Tibial nerve (tissue), 4 donors: ENCODE measurements around the gene RMND5B. TPM values are rescaled to one million over a fixed set of nuclear protein-coding genes. Genes with fewer than 3 reads are reported as not detected.

Experiments used
- DNase-seq, 2 donors: peaks; one replicate each; pipeline ENCODE4 v3.0.0-alpha.2; 2019; ENCODE audit warnings: low spot score in 2 of 2
- H3K27ac ChIP-seq, 4 donors: fragments of 200-600 bp; sonication (generic) in 3 of 4; one replicate each; pipeline ENCODE4 v1.5.1; 2017 to 2019; ENCODE audit warnings: mild to moderate bottlenecking in 1 of 4
- H3K27me3 ChIP-seq, 2 donors: fragments of 200-600 bp; sonication (generic) in 1 of 2; one replicate each; pipeline versions ENCODE4 v1.5.1 to v1.6.0; 2017 to 2019
- H3K36me3 ChIP-seq, 3 donors: fragments of 200-600 bp; sonication (generic); one replicate each; pipeline ENCODE4 v1.5.1; 2018 to 2019
- H3K4me1 ChIP-seq, 4 donors: fragments of 200-600 bp; sonication (generic) in 3 of 4; one replicate each; pipeline ENCODE4 v1.5.1; 2017 to 2019
- H3K4me3 ChIP-seq, 4 donors: fragments of 200-600 bp; sonication (generic) in 3 of 4; one replicate each; pipeline ENCODE4 v1.5.1; 2017 to 2019; ENCODE audit warnings: mild to moderate bottlenecking in 1 of 4, moderate library complexity in 1 of 4
- H3K9me3 ChIP-seq, 4 donors: fragments of 200-600 bp; sonication (generic) in 3 of 4; one replicate each; pipeline ENCODE4 v1.5.1; 2017 to 2019
- EP300 ChIP-seq, 2 donors: sonication (generic); formaldehyde crosslinking; IDR thresholded peaks; one replicate each; pipeline ENCODE4 v1.6.1; 2017; ENCODE audit warnings: antibody characterized with exemption in 2 of 2, mild to moderate bottlenecking in 1 of 2
- POLR2A ChIP-seq, 2 donors: fragments of 450-650 bp; IDR thresholded peaks; one replicate each; pipeline ENCODE4 v1.6.1; 2017; ENCODE audit warnings: antibody characterized with exemption in 2 of 2, mild to moderate bottlenecking in 2 of 2, moderate library complexity in 2 of 2
- WGBS, 2 donors: methylation state at CpG; one replicate each; pipeline ENCODE4 v1.1.5; 2018; 5-methylcytosine and 5-hydroxymethylcytosine counted together
- total RNA-seq, 4 donors: library from RNA; depleted of rRNA; stranded (reverse); fragments of >200 nt; gene quantifications; one replicate each; pipeline ENCODE4 v1.1.0, GENCODE V29; 2016
- TF ChIP-seq, protein P1 (sequence below), 5 experiments: fragments of 200-600 bp in 3 of 5; fragments of 450-650 bp in 2 of 5; sonication (generic) in 3 of 5; IDR thresholded peaks; one replicate each; pipeline ENCODE4 v1.5.1; 2016 to 2019; ENCODE audit warnings: antibody characterized with exemption in 5 of 5, mild to moderate bottlenecking in 3 of 5, moderate library complexity in 2 of 5

RMND5B gene
- total RNA-seq, 4 donors from 2014 or later: 43.1 to 58.8 (median 53.0) TPM

DNA sequence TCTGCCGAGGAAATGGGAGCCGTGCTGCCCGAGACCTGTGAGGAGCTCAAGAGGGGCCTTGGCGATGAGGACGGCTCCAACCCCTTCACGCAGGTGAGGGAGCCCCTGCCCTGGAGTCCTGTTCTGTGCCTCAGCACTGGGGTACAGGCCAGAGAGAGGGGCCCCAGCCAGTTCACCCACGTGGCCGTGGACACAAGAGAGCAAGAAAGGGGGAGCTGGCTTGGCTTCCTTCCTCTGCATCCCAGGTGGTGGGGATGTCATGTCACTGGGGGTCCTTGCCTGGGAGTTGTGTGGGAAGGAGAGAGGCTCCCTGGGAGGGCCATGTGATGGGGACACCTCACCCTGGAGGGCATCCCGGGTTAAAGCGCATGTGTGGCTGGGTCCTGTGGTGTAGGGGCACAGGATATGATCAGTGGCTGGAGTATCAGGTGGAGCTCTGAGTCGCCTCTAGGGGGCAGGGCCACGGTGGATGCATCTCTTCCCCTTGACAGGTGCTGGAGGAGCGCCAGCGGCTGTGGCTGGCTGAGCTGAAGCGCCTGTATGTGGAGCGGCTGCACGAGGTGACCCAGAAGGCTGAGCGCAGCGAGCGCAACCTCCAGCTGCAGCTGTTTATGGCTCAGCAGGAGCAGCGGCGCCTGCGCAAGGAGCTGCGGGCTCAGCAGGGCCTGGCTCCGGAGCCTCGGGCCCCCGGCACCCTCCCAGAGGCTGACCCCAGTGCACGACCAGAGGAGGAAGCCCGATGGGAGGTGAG, 10.0 kb upstream of the RMND5B start:
- peak; percentile 21 to 40 for DNase-seq

DNA sequence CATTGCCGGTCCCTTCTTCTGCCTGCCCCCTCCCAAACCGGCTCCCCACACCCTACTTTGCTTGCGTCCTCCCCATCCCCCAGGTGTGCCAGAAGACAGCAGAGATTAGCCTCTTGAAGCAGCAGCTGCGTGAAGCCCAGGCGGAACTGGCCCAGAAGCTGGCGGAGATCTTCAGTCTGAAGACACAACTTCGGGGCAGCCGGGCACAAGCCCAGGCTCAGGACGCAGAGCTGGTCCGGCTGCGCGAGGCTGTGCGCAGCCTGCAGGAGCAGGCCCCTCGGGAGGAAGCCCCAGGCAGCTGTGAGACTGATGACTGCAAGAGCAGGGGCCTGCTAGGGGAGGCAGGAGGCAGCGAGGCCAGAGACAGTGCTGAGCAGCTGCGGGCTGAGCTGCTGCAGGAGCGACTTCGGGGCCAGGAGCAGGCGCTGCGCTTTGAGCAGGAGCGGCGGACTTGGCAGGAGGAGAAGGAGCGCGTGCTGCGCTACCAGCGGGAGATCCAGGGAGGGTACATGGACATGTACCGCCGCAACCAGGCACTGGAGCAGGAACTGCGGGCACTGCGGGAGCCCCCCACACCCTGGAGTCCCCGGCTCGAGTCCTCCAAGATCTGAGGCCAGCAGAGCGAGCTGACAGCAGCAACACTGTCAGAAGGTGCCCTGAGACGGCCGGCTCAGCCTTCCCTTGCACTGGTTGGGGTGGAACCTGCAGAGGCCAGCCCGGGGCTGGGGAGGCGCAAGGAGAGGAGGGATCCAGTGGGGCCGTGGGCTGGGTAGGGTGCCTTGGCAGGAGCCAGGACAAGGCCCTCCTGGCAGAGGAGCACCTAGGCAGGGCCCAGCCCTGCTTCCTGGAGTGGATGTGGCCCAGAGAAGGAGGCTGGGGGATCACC, 9.2 kb upstream of the RMND5B start:
- Histone ChIP-seq H3K9me3 (no peaks in the 10 kb centered on the region), H3K4me3 (peak overlapping the region in 2 of 4 donors; percentile 18 to 28), H3K36me3 (no peaks in the 10 kb centered on the region), H3K27me3 (peaks cover 0 to 56% of the 10 kb centered on the region in 2 donors), H3K4me1 (peaks cover 0 to 19% (median 8%) of the 10 kb centered on the region in 4 donors), H3K27ac (no peak overlapping the region)
- WGBS, 2 donors: 63 to 78% methylated on average over 38 of the region's 38 CpGs
- TF ChIP-seq EP300 (IDR thresholded peaks at IDR 0.05) (no peak), POLR2A (IDR thresholded peaks at IDR 0.05) (no peak)
- TF ChIP-seq, protein P1, sequence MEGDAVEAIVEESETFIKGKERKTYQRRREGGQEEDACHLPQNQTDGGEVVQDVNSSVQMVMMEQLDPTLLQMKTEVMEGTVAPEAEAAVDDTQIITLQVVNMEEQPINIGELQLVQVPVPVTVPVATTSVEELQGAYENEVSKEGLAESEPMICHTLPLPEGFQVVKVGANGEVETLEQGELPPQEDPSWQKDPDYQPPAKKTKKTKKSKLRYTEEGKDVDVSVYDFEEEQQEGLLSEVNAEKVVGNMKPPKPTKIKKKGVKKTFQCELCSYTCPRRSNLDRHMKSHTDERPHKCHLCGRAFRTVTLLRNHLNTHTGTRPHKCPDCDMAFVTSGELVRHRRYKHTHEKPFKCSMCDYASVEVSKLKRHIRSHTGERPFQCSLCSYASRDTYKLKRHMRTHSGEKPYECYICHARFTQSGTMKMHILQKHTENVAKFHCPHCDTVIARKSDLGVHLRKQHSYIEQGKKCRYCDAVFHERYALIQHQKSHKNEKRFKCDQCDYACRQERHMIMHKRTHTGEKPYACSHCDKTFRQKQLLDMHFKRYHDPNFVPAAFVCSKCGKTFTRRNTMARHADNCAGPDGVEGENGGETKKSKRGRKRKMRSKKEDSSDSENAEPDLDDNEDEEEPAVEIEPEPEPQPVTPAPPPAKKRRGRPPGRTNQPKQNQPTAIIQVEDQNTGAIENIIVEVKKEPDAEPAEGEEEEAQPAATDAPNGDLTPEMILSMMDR (IDR thresholded peaks at IDR 0.05): no peak
- no peak for DNase-seq

More for the DNA sequence above, 10.0 kb upstream of the RMND5B start:
- TF ChIP-seq POLR2A (IDR thresholded peaks at IDR 0.05): no peak
- TF ChIP-seq, protein P1 (IDR thresholded peaks at IDR 0.05): peak in 2 of 5 experiments; percentile 6 to 43
- no peak for TF ChIP-seq EP300 (IDR thresholded peaks at IDR 0.05)
- Histone ChIP-seq H3K27ac (no peak overlapping the region), H3K9me3 (no peaks in the 10 kb centered on the region), H3K4me1 (peaks cover 0 to 17% (median 7%) of the 10 kb centered on the region in 4 donors), H3K4me3 (peak overlapping the region in 2 of 4 donors; percentile 18 to 28), H3K36me3 (no peaks in the 10 kb centered on the region), H3K27me3 (peaks cover 0 to 64% of the 10 kb centered on the region in 2 donors)
- 47 to 51% methylated on average over 28 to 29 of the region's 29 CpGs for WGBS, 2 donors

DNA sequence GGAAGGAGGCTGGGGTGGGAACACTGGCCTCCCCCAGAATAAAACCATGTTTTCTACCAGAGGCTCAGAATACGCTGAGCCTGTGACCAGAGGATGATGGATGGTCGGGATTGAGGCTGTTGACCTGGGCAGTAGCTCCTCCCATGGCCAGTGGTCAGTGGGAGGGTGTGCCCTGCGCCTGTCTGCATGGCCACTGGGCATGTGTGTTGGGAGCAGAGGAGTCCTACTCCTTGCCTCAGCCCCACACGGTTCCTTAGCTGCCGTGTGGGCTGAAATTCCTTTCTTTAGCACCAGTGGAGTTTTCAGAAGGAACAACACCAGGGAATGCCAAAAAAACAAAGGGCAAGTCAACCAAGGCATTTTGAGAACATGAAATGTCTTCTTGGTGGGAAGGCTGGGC, 8.5 kb upstream of the RMND5B start:
- Histone ChIP-seq H3K4me3 (no peak overlapping the region), H3K9me3 (no peaks in the 10 kb centered on the region), H3K4me1 (peaks cover 0 to 19% (median 5%) of the 10 kb centered on the region in 4 donors), H3K27me3 (peaks cover 0 to 49% of the 10 kb centered on the region in 2 donors), H3K36me3 (no peaks in the 10 kb centered on the region), H3K27ac (no peak overlapping the region)
- 57 to 59% methylated on average over 5 of the region's 5 CpGs for WGBS, 2 donors
- TF ChIP-seq EP300 (IDR thresholded peaks at IDR 0.05) (no peak), POLR2A (IDR thresholded peaks at IDR 0.05) (no peak)
- TF ChIP-seq, protein P1 (IDR thresholded peaks at IDR 0.05): no peak
- DNase-seq: no peak

DNA sequence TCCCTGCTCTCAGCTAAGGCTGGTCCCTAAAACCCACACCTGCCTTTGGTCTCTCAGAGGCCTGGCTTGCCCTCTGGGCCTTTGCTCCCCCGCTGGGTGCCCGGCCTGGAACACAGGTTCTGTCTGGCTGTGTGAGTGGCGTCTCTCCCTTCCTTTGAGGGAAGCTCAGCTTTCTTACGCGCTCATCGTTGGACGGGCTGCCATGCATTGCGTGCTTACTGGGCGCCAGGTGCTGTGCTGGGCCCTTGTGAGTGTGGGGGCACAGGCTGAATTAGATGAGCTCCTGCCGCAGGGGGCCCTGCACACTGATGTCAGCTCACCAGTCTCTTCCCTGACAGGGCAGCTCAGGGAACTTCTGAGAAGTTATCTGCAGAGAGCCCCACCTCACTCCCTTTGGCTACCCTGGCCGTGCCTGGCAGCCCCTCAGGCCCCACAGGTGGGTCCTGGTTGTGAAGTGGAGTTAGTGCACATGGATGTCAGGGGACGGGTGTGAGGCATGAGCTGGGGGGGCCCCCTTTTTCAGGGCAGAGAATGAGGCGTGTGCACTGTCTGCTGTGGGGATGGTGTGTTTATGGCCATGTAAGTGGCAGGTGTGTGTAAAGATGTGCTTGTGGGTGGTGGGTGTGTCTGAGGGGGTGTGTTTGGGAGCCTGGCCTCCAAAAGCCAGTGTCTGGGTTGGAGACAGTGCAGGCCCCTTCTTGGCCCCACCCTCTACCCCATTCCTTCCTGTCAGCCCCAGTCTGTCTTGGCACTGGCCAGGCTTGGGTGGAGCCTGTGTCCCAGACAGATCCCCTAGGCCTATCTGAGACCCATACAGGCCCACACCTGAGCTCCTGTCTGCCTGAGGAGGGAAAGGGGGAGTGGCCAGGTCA, 7.5 kb upstream of the RMND5B start:
- Histone ChIP-seq H3K27me3 (peaks cover 0 to 39% of the 10 kb centered on the region in 2 donors), H3K9me3 (no peaks in the 10 kb centered on the region), H3K4me3 (no peak overlapping the region), H3K4me1 (peaks cover 0 to 19% (median 5%) of the 10 kb centered on the region in 4 donors), H3K27ac (no peak overlapping the region), H3K36me3 (no peaks in the 10 kb centered on the region)
- 83 to 89% methylated on average over 11 to 12 of the region's 13 CpGs for WGBS, 2 donors
- TF ChIP-seq EP300 (IDR thresholded peaks at IDR 0.05) (no peak), POLR2A (IDR thresholded peaks at IDR 0.05) (no peak)
- TF ChIP-seq, protein P1 (IDR thresholded peaks at IDR 0.05): no peak
- DNase-seq: no peak
